ENCODE measurements around the gene TEKT5. TPM values are rescaled to one million over a fixed set of nuclear protein-coding genes. Genes with fewer than 3 reads are reported as not detected.
"Not testable (repeated sequence)": the region's sequence is repeated elsewhere in the genome, so short reads cannot be mapped to it uniquely, and the experiment has no call there.

Gene TEKT5
- polyA plus RNA-seq, 3 donors: 0.16 TPM; not detected in 2

- no peaks in the 10 kb centered on the region for H3K36me3 ChIP-seq (replicated peaks in 1 of 2; ENCODE audit: control insufficient read depth in 1 of 2, insufficient read depth in 2 of 2, low read length in 2 of 2)
- no peak overlapping the region for H3K4me2 ChIP-seq (replicated peaks; ENCODE audit: extremely low read depth, low read length, poor library complexity, severe bottlenecking)
- no peaks in the 10 kb centered on the region for H3K79me2 ChIP-seq (ENCODE audit: insufficient read depth, low read length)
- no peaks in the 10 kb centered on the region for H3K9me3 ChIP-seq (replicated peaks in 1 of 2; ENCODE audit: control insufficient read depth in 1 of 2, insufficient read depth in 1 of 2, low read length in 2 of 2)
- H3K4me1 ChIP-seq (ENCODE audit: control insufficient read depth in 1 of 2, insufficient read depth in 2 of 2, low read length in 2 of 2): no peaks in the 10 kb centered on the region
- intact Hi-C loops (cut with micrococcal nuclease): no loop called here
- H3K4me1 Mint-ChIP-seq: no peaks in the 10 kb centered on the region
- H3K27ac ChIP-seq (ENCODE audit: low read depth in 1 of 2, low read length in 2 of 2): no peak overlapping the region
- no peak overlapping the region for H3K9ac ChIP-seq (ENCODE audit: insufficient read depth, low read length, poor library complexity, severe bottlenecking)
- no peaks in the 10 kb centered on the region for H3K27me3 ChIP-seq (ENCODE audit: control insufficient read depth in 2 of 2, insufficient read depth in 2 of 2, low read length in 2 of 2)
- H2AFZ ChIP-seq (ENCODE audit: insufficient read depth, low read depth, low read length, poor library complexity, severe bottlenecking): no peak overlapping the region
- peaks cover 0 to 13% (median 6%) of the 10 kb centered on the region in 3 donors for H3K27me3 Mint-ChIP-seq (ENCODE audit: low read depth in 3 of 3)
- DNase-seq: no peak
- no peak for TF ChIP-seq CTCF (IDR thresholded peaks at IDR 0.05)
- H3K27ac Mint-ChIP-seq: no peak overlapping the region
- H3K4me3 Mint-ChIP-seq: no peak overlapping the region
- no peaks in the 10 kb centered on the region for H3K36me3 Mint-ChIP-seq
- WGBS (ENCODE audit: insufficient coverage): 74% methylated on average over 15 of the region's 29 CpGs
- no peaks in the 10 kb centered on the region for H4K20me1 ChIP-seq (ENCODE audit: insufficient read depth, low read length)
- H3K9me3 Mint-ChIP-seq: peaks cover 0 to 1% (median 0%) of the 10 kb centered on the region in 7 donors
- H3K4me3 ChIP-seq (replicated peaks in 1 of 3; ENCODE audit: low read depth in 2 of 3, low read length in 3 of 3): no peak overlapping the region
These were observed 13.1 kb downstream of the TEKT5 start for GRCh38 chr16:10681310-10682308.

- TF ChIP-seq CTCF (IDR thresholded peaks at IDR 0.05): no peak
- H3K4me3 ChIP-seq (replicated peaks in 1 of 3; ENCODE audit: low read depth in 2 of 3, low read length in 3 of 3): no peak overlapping the region
- Mint-ChIP-seq H3K36me3 (no peaks in the 10 kb centered on the region), H3K4me3 (no peak overlapping the region), H3K4me1 (no peaks in the 10 kb centered on the region), H3K27ac (no peak overlapping the region), H3K9me3 (peaks cover 0 to 1% (median 0%) of the 10 kb centered on the region in 7 donors), H3K27me3 (ENCODE audit: low read depth in 3 of 3) (peaks cover 0 to 12% (median 6%) of the 10 kb centered on the region in 3 donors)
- intact Hi-C loops (cut with micrococcal nuclease): no loop called here
- H3K4me1 ChIP-seq (ENCODE audit: control insufficient read depth in 1 of 2, insufficient read depth in 2 of 2, low read length in 2 of 2): no peaks in the 10 kb centered on the region
- H3K4me2 ChIP-seq (replicated peaks; ENCODE audit: extremely low read depth, low read length, poor library complexity, severe bottlenecking): no peak overlapping the region
- no peaks in the 10 kb centered on the region for H4K20me1 ChIP-seq (ENCODE audit: insufficient read depth, low read length)
- no peak for DNase-seq
- no peaks in the 10 kb centered on the region for H3K27me3 ChIP-seq (ENCODE audit: control insufficient read depth in 2 of 2, insufficient read depth in 2 of 2, low read length in 2 of 2)
- H3K36me3 ChIP-seq (replicated peaks in 1 of 2; ENCODE audit: control insufficient read depth in 1 of 2, insufficient read depth in 2 of 2, low read length in 2 of 2): no peaks in the 10 kb centered on the region
- H3K27ac ChIP-seq (ENCODE audit: low read depth in 1 of 2, low read length in 2 of 2): no peak overlapping the region
- no peak overlapping the region for H2AFZ ChIP-seq (ENCODE audit: insufficient read depth, low read depth, low read length, poor library complexity, severe bottlenecking)
- no peaks in the 10 kb centered on the region for H3K79me2 ChIP-seq (ENCODE audit: insufficient read depth, low read length)
- no peaks in the 10 kb centered on the region for H3K9me3 ChIP-seq (replicated peaks in 1 of 2; ENCODE audit: control insufficient read depth in 1 of 2, insufficient read depth in 1 of 2, low read length in 2 of 2)
- no peak overlapping the region for H3K9ac ChIP-seq (ENCODE audit: insufficient read depth, low read length, poor library complexity, severe bottlenecking)
These were observed 14.8 kb downstream of the TEKT5 start for GRCh38 chr16:10679921-10680320.

- peaks cover 0 to 12% (median 6%) of the 10 kb centered on the region in 3 donors for H3K27me3 Mint-ChIP-seq (ENCODE audit: low read depth in 3 of 3)
- H4K20me1 ChIP-seq (ENCODE audit: insufficient read depth, low read length); H3K9me3 ChIP-seq (replicated peaks in 1 of 2; ENCODE audit: control insufficient read depth in 1 of 2, insufficient read depth in 1 of 2, low read length in 2 of 2); H2AFZ ChIP-seq (ENCODE audit: insufficient read depth, low read depth, low read length, poor library complexity, severe bottlenecking); intact Hi-C loops (cut with micrococcal nuclease); H3K36me3 Mint-ChIP-seq; H3K9ac ChIP-seq (ENCODE audit: insufficient read depth, low read length, poor library complexity, severe bottlenecking); H3K27me3 ChIP-seq (ENCODE audit: control insufficient read depth in 2 of 2, insufficient read depth in 2 of 2, low read length in 2 of 2); H3K27ac Mint-ChIP-seq; H3K36me3 ChIP-seq (replicated peaks in 1 of 2; ENCODE audit: control insufficient read depth in 1 of 2, insufficient read depth in 2 of 2, low read length in 2 of 2); H3K4me2 ChIP-seq (replicated peaks; ENCODE audit: extremely low read depth, low read length, poor library complexity, severe bottlenecking); DNase-seq; H3K9me3 Mint-ChIP-seq; H3K4me1 ChIP-seq (ENCODE audit: control insufficient read depth in 1 of 2, insufficient read depth in 2 of 2, low read length in 2 of 2); H3K4me3 ChIP-seq (replicated peaks in 1 of 3; ENCODE audit: low read depth in 2 of 3, low read length in 3 of 3); H3K4me3 Mint-ChIP-seq; H3K27ac ChIP-seq (ENCODE audit: low read depth in 1 of 2, low read length in 2 of 2); H3K4me1 Mint-ChIP-seq; H3K79me2 ChIP-seq (ENCODE audit: insufficient read depth, low read length): not testable (repeated sequence)
- whole genome bisulfite sequencing (ENCODE audit: insufficient coverage): 100% methylated on average over 3 of the region's 7 CpGs
These were observed 15.3 kb downstream of the TEKT5 start for GRCh38 chr16:10679441-10679840.
